T-helper 2 cell (primary cell): ENCODE data around the gene EI24.
"Not testable (repeated sequence)": the region's sequence is repeated elsewhere in the genome, so short reads cannot be mapped to it uniquely, and the experiment has no call there.

Experiments used
- DNase-seq, 5 experiments: peaks; one replicate each; pipeline versions ENCODE4 v3.0.0 to v3.0.0-alpha.2; 2012 to 2022
- total RNA-seq, 2 donors: gene quantifications; one replicate each; lab custom pipeline; 2026; lab: John Stamatoyannopoulos, UW

EI24 gene
- total RNA-seq: 22.8 to 27.1 reads per million in 2 donors

GRCh38 chr11:125568970-125569914 lies at the start of gene EI24:
Gene EI24, plus strand, starts transcription at chr11:125569477. Its CDS starts 3,051 bp downstream, at chr11:125572528.
- DNase-seq: peak; percentile 74 to 93 (median 82)

- no peak for DNase-seq
These were observed 49.1 kb upstream of the EI24 start for GRCh38 chr11:125519860-125520834.

- DNase-seq: no peak
These were observed 44.0 kb upstream of the EI24 start for GRCh38 chr11:125525303-125525702.

GRCh38 chr11:125532668-125533067 lies 36.6 kb upstream of the EI24 start:
- no peak for DNase-seq

- no peak for DNase-seq
These were observed 33.7 kb upstream of the EI24 start for GRCh38 chr11:125535585-125535984.

- DNase-seq: not testable (repeated sequence)
These were observed 32.4 kb upstream of the EI24 start for GRCh38 chr11:125536834-125537233.

GRCh38 chr11:125542709-125543108 lies 26.6 kb upstream of the EI24 start:
- no peak for DNase-seq

- no peak for DNase-seq
These were observed 18.5 kb upstream of the EI24 start for GRCh38 chr11:125550780-125551179.

- DNase-seq: no peak
These were observed 17.4 kb upstream of the EI24 start for GRCh38 chr11:125551835-125552342.

GRCh38 chr11:125552927-125553326 lies 16.4 kb upstream of the EI24 start:
- DNase-seq: no peak

- no peak for DNase-seq
These were observed 15.9 kb upstream of the EI24 start for GRCh38 chr11:125553357-125553756.

- DNase-seq: no peak
These were observed 15.2 kb upstream of the EI24 start for GRCh38 chr11:125554038-125554437.

GRCh38 chr11:125559888-125560287 lies 9.4 kb upstream of the EI24 start:
- no peak for DNase-seq

- no peak for DNase-seq
These were observed 7.4 kb upstream of the EI24 start for GRCh38 chr11:125561924-125562323.

- DNase-seq: no peak
These were observed 6.8 kb upstream of the EI24 start for GRCh38 chr11:125562430-125562829.

GRCh38 chr11:125564357-125564756 lies 4.9 kb upstream of the EI24 start:
- DNase-seq: no peak

GRCh38 chr11:125566235-125566634 lies 3.0 kb upstream of the EI24 start:
- no peak for DNase-seq

GRCh38 chr11:125569915-125570621 lies 791 bp downstream of the EI24 start:
- DNase-seq: peak in 1 of 5 experiments; percentile 59

- DNase-seq: no peak
These were observed 1.7 kb downstream of the EI24 start for GRCh38 chr11:125570952-125571351.

GRCh38 chr11:125572916-125573315 lies 3.6 kb downstream of the EI24 start:
- no peak for DNase-seq

- not testable (repeated sequence) for DNase-seq
These were observed 7.9 kb downstream of the EI24 start for GRCh38 chr11:125577181-125577580.

GRCh38 chr11:125578783-125579182 lies 9.5 kb downstream of the EI24 start:
- DNase-seq: no peak
